ENCODE data around the gene USH1C. TPM values are rescaled to one million over a fixed set of nuclear protein-coding genes. Genes with fewer than 3 reads are reported as not detected.
A peak's percentile ranks its signal among the peaks of the same experiment; 100 is the strongest.

The USH1C gene
- total and polyA plus RNA-seq, 2 of the 4 experiments (the other 2 are of a cell fraction): not detected

DNA sequence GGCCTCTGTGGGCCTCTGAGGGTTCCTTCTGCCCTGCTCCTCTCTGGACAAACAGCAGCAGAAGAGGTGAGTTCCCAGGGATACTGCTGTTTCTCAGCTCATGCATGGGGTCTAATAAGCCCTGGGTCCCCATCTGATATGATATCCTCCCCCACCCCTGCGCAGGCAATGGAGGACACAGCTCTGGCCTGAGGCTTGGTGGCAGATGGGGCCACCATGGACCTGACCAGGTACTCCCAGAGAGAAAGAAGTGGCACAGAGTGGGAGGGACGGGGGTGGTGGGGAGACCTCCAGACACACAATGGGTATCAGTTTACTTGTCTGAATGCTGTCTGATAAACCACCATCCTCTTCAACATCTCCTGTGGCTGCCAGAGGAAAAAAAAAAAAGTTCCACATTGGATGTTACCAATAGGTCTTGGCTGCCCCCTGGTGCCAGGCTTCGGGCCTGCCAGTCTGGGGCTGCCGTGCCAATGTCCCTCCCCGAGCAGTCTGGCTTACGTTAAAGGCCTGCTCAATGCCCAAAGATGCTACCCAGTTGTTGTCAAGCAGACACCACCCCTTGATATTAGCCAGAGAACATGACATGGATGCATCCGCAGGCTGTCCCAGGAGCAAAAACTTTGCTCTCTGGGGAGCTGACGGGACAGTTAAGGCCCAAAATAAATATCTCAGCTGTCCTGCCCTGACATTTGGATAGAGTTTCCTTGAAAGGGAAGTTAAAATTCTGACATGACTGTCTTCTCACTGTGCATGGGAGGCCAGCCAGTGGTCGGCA lies 39.7 kb downstream of the USH1C start:
- peak overlapping the region; percentile 5 for H2AFZ ChIP-seq (replicated peaks; ENCODE audit: low read length, poor library complexity)
- ATAC-seq (ENCODE audit: low read depth) (peak; percentile 95), DNase-seq (peak; percentile 57)
- no TSS peak for BruUV-seq (replicated peaks)
- ChIA-PET CTCF (interaction anchor here (0.6 to 1.6 kb wide), 4 partner anchors 115 to 414 kb away, joined by 3 to 16 read pairs (median 4); no protein-coding TSS in a partner anchor), POLR2A (ENCODE audit: unreplicated experiment) (no interaction called here)
- H3K9ac ChIP-seq (ENCODE audit: low read depth, low read length): no peak overlapping the region
- no peaks in the 10 kb centered on the region for H4K20me1 ChIP-seq (ENCODE audit: insufficient read depth, low read length)
- H3K4me2 ChIP-seq (ENCODE audit: low read depth, low read length): no peak overlapping the region
- in situ Hi-C loops (cut with MboI; ENCODE audit: low sequenced_read_pairs): loop anchor here (5.0 to 25.0 kb wide), 3 partner anchors 122 to 567 kb away; no protein-coding TSS in a partner anchor
- no peaks in the 10 kb centered on the region for H3K4me1 ChIP-seq (ENCODE audit: control insufficient read depth, insufficient read depth, low read length)
- no peaks in the 10 kb centered on the region for H3K79me1 ChIP-seq (ENCODE audit: low read depth in 1 of 2, low read length in 2 of 2)
- H3K27me3 ChIP-seq (ENCODE audit: control insufficient read depth, insufficient read depth, low read length): peaks cover 8% of the 10 kb centered on the region; the same call in 1 of the 2 replicates
- dilution Hi-C loops (cut with HindIII; ENCODE audit: low sequenced_read_pairs, unreplicated experiment): no loop called here
- no peaks in the 10 kb centered on the region for H3K36me3 ChIP-seq (ENCODE audit: control insufficient read depth, insufficient read depth, low read length)
- H3K4me3 ChIP-seq (ENCODE audit: insufficient read depth, low read depth, low read length): no peak overlapping the region
- no peak overlapping the region for H4K91ac ChIP-seq (ENCODE audit: insufficient read depth, low read depth, low read length)
- H2AK9ac ChIP-seq (replicated peaks; ENCODE audit: low read depth, low read length, poor library complexity): peak overlapping the region; percentile 15
- no peaks in the 10 kb centered on the region for H3K9me1 ChIP-seq (ENCODE audit: insufficient read depth, low read length)
- H3K23ac ChIP-seq (ENCODE audit: low read depth, low read length): no peak overlapping the region
- no peak overlapping the region for H3K14ac ChIP-seq (replicated peaks; ENCODE audit: low read depth, low read length)
- intact Hi-C loops (cut with micrococcal nuclease): loop anchor here (1.0 to 10.0 kb wide), 8 partner anchors 24 to 720 kb away; partner anchors contain the start of gene KCNJ11
- H3K4ac ChIP-seq (ENCODE audit: low read depth, low read length): no peak overlapping the region
- WGBS, 2 experiments (ENCODE audit: extremely low coverage in 2 of 2, insufficient read length in 1 of 2): 0% methylated on average over 2 of the region's 9 CpGs; no CpG with 5 or more reads in 1 of the 2 experiments
- H2AK5ac ChIP-seq (ENCODE audit: low read depth, low read length): no peak overlapping the region
- H2BK15ac ChIP-seq (ENCODE audit: low read depth, low read length): no peak overlapping the region
- H3K27ac ChIP-seq (ENCODE audit: insufficient read depth, low read length): no peak overlapping the region
- no peak overlapping the region for H4K5ac ChIP-seq (ENCODE audit: low read depth, low read length)
- H3K56ac ChIP-seq (ENCODE audit: extremely low read depth, insufficient read depth, low read length): no peak overlapping the region
- no peak overlapping the region for H2BK120ac ChIP-seq (ENCODE audit: low read depth, low read length)
- no peak overlapping the region for H2BK5ac ChIP-seq (ENCODE audit: low read depth, low read length, poor library complexity, severe bottlenecking)
- H4K8ac ChIP-seq (ENCODE audit: low read depth in 2 of 2, low read length in 2 of 2): no peak overlapping the region
- TF ChIP-seq, protein P1, sequence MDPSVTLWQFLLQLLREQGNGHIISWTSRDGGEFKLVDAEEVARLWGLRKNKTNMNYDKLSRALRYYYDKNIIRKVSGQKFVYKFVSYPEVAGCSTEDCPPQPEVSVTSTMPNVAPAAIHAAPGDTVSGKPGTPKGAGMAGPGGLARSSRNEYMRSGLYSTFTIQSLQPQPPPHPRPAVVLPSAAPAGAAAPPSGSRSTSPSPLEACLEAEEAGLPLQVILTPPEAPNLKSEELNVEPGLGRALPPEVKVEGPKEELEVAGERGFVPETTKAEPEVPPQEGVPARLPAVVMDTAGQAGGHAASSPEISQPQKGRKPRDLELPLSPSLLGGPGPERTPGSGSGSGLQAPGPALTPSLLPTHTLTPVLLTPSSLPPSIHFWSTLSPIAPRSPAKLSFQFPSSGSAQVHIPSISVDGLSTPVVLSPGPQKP (IDR thresholded peaks at IDR 0.05; ENCODE audit: borderline replicate concordance, low read depth, low read length): no peak
- TF ChIP-seq FOS (IDR thresholded peaks at IDR 0.05; ENCODE audit: low read depth, low read length) (no peak), RAD21 (IDR thresholded peaks at IDR 0.05; ENCODE audit: low read length) (peak; percentile 91), MAFK (IDR thresholded peaks at IDR 0.05; ENCODE audit: low read depth, low read length) (no peak), POLR2A (IDR thresholded peaks at IDR 0.05; ENCODE audit: low read depth, low read length) (no peak), RCOR1 (IDR thresholded peaks at IDR 0.05; ENCODE audit: insufficient replicate concordance, low read length) (no peak), SMC3 (IDR thresholded peaks at IDR 0.05; ENCODE audit: low read depth, low read length) (peak; percentile 94), CTCF (conservative IDR thresholded peaks at IDR 0.05; ENCODE audit: low read depth, low read length) (peak; percentile 96), NFE2L2 (IDR thresholded peaks at IDR 0.05; ENCODE audit: low read depth, low read length) (no peak)
- no peak overlapping the region for H3K18ac ChIP-seq (ENCODE audit: low read depth, low read length)
- H3K9me3 ChIP-seq (ENCODE audit: control insufficient read depth, insufficient read depth, low read length): no peaks in the 10 kb centered on the region
- no peak overlapping the region for H2BK20ac ChIP-seq (ENCODE audit: low read depth, low read length)

All from IMR-90 (cell line).